ENCODE results near the gene RGS2. TPM values are rescaled to one million over a fixed set of nuclear protein-coding genes. Genes with fewer than 3 reads are reported as not detected.
A peak's percentile ranks its signal among the peaks of the same experiment; 100 is the strongest.

Gene RGS2
- total RNA-seq, 1 donor from 2014 or later, result 29.5 TPM

GRCh38 chr1:192805832-192806323 lies 3.0 kb upstream of the RGS2 start:
- TF ChIP-seq, protein P1, sequence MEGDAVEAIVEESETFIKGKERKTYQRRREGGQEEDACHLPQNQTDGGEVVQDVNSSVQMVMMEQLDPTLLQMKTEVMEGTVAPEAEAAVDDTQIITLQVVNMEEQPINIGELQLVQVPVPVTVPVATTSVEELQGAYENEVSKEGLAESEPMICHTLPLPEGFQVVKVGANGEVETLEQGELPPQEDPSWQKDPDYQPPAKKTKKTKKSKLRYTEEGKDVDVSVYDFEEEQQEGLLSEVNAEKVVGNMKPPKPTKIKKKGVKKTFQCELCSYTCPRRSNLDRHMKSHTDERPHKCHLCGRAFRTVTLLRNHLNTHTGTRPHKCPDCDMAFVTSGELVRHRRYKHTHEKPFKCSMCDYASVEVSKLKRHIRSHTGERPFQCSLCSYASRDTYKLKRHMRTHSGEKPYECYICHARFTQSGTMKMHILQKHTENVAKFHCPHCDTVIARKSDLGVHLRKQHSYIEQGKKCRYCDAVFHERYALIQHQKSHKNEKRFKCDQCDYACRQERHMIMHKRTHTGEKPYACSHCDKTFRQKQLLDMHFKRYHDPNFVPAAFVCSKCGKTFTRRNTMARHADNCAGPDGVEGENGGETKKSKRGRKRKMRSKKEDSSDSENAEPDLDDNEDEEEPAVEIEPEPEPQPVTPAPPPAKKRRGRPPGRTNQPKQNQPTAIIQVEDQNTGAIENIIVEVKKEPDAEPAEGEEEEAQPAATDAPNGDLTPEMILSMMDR (IDR thresholded peaks at IDR 0.05; ENCODE audit: insufficient read depth, low read length, severe bottlenecking), result peak; percentile 45
- no peak overlapping the region for H3K4me3 ChIP-seq (ENCODE audit: low read depth, low read length)
- no peaks in the 10 kb centered on the region for H3K27me3 ChIP-seq (ENCODE audit: control insufficient read depth, insufficient read depth, low read length)
- peak; percentile 97 for DNase-seq (ENCODE audit: low read depth)
- peaks cover 5% of the 10 kb centered on the region for H3K36me3 ChIP-seq (ENCODE audit: control insufficient read depth, insufficient read depth, low read length)
- no peak for FAIRE-seq

DNA sequence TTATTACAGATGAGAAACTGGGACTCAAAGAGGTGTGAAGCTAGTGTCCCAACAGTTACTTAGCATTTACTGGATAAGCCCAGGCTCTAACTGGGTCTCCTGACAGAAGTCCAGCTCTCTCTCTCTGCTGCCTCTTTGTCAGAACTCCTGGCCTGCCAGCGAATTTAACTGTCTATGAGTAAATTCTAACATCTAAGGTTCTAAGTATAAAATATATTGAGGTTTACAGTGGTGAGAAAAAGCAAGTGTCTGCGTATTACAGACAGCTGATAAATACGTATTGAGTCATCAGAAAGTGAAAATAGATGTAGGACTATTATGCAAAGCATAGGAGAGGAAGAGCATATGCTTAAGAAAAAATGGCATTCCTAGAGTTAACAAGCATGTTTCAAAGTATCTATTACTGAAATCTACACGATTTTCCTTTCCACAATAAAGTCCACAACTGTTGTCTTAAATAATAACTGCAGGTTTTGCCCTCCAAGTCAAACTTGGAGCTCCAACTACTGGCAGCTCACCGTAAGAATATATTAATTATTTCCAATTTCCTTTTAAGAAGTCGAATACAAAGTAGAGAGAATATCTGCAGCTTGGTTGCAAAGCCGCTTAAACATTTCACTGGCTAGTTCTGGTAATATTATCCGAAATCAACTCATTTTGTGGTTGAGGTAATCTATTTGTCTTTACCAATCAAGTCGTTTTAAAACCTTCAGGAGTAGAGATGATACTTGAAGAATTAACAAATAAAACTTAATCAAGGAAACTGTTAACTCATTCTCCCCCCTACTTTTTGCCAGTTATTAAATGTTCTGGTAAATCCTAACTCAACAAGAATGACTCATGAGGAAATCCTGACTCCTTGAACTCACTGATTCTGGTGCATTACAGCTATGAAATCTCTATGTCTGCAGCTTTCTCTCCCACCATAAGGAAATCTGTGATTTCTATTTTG lies 1.4 kb upstream of the RGS2 start:
- FAIRE-seq (no peak), DNase-seq (ENCODE audit: low read depth) (peak; percentile 78)
- Histone ChIP-seq H3K4me3 (ENCODE audit: low read depth, low read length) (peak overlapping the region; percentile 91), H3K36me3 (ENCODE audit: control insufficient read depth, insufficient read depth, low read length) (peaks cover 5% of the 10 kb centered on the region), H3K27me3 (ENCODE audit: control insufficient read depth, insufficient read depth, low read length) (no peaks in the 10 kb centered on the region)
- TF ChIP-seq, protein P1 (IDR thresholded peaks at IDR 0.05; ENCODE audit: insufficient read depth, low read length, severe bottlenecking), result no peak

GRCh38 chr1:192808163-192808517 lies 699 bp upstream of the RGS2 start:
- TF ChIP-seq, protein P1 (IDR thresholded peaks at IDR 0.05; ENCODE audit: insufficient read depth, low read length, severe bottlenecking), result no peak
- FAIRE-seq (no peak), DNase-seq (ENCODE audit: low read depth) (no peak)
- H3K4me3 ChIP-seq (ENCODE audit: low read depth, low read length), result peak overlapping the region; percentile 91
- peaks cover 5% of the 10 kb centered on the region for H3K36me3 ChIP-seq (ENCODE audit: control insufficient read depth, insufficient read depth, low read length)
- H3K27me3 ChIP-seq (ENCODE audit: control insufficient read depth, insufficient read depth, low read length), result no peaks in the 10 kb centered on the region

DNA sequence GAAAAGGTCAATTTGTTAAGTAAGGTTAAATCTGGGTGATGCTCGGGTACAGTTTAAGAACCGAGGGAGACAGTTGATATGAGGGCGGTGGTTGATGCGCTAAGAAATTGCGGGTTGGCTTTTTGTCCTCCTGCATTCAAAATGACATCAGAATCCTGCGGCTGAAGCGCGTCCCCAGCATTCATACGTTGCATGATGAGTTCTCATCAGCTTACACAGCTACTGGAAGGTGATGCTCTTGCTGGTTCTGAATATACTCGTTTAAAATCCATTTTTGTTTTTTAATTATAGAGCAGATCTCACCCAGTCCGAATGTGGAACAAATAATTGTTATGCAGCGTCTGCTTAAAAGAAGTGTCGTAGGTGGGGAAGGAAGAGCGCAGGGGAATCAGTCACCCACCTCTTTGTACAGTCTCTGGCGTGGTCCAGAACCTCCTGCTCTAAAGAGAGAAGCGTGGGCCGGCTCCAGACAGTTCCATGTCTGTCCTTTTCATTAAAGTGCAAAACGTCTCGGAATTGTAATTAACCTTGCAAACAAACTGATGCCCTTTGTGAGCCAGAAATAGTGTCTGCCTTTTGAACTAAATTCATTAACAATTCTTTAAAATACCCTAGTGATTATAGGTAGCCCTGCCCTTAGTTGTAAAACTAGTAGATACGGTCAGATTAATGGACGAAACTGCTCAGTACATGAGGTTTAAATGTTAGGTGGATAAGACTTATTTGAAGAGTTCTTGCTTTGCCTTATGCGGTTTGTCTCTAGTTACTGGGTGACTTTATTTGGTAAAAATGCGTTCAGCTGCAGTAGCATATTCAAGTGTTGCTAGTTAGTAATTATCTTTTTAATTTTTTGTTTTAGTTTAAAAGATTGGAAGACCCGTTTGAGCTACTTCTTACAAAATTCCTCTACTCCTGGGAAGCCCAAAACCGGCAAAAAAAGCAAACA lies 741 bp downstream of the RGS2 start:
- FAIRE-seq, result no peak
- TF ChIP-seq, protein P1 (IDR thresholded peaks at IDR 0.05; ENCODE audit: insufficient read depth, low read length, severe bottlenecking), result no peak
- peak; percentile 43 for DNase-seq (ENCODE audit: low read depth)

GRCh38 chr1:192810253-192810880 lies 1.5 kb downstream of the RGS2 start:
- Histone ChIP-seq H3K27me3 (ENCODE audit: control insufficient read depth, insufficient read depth, low read length) (no peaks in the 10 kb centered on the region), H3K36me3 (ENCODE audit: control insufficient read depth, insufficient read depth, low read length) (peaks cover 5% of the 10 kb centered on the region), H3K4me3 (ENCODE audit: low read depth, low read length) (peak overlapping the region; percentile 91)
- DNase-seq (ENCODE audit: low read depth) (no peak), FAIRE-seq (no peak)
- TF ChIP-seq, protein P1 (IDR thresholded peaks at IDR 0.05; ENCODE audit: insufficient read depth, low read length, severe bottlenecking), result no peak

More for the DNA sequence above, 741 bp downstream of the RGS2 start:
- Histone ChIP-seq H3K27me3 (ENCODE audit: control insufficient read depth, insufficient read depth, low read length) (no peaks in the 10 kb centered on the region), H3K36me3 (ENCODE audit: control insufficient read depth, insufficient read depth, low read length) (peaks cover 5% of the 10 kb centered on the region), H3K4me3 (ENCODE audit: low read depth, low read length) (peak overlapping the region; percentile 91)

All from bronchial epithelial cell (primary cell).